Endothelial cell of hepatic sinusoid (primary cell): ENCODE data around the gene SPEF1.
"Not testable (repeated sequence)": the region's sequence is repeated elsewhere in the genome, so short reads cannot be mapped to it uniquely, and the experiment has no call there.

ENCODE experiments used
- in situ Hi-C: cut with HindIII; loops from 2 replicates; pipeline ENCODE4 v1.10.0; 2017; ENCODE audit warnings: low sequenced_read_pairs

SPEF1 gene

GRCh38 chr20:3789201-3789600 lies 8.0 kb upstream of the SPEF1 start:
- in situ Hi-C loops, result not testable (repeated sequence)

DNA sequence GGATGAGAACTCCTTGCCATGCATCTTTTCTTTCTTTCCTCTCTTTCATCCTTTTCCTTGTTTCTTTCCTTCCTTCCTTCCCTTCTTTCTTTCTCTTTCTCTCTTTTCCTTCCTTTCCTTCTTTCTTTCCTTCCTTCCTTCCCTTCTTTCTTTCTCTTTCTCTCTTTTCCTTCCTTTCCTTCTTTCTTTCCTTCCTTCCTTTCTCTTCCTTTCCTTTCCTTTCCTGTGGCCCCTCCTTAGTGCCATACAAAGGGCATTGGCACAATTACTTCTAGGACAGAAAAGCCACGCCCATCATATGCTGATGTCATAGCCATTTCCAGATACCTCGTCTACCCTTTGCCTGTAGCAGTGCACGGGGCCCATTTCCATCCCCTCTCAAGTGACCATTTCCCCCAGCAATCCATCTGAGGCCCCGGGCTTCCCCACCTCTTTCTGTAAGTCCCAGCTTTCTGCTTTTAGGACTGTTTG lies 7.5 kb upstream of the SPEF1 start:
- in situ Hi-C loops, result no loop called here

GRCh38 chr20:3787324-3788014 lies 6.2 kb upstream of the SPEF1 start:
- in situ Hi-C loops, result no loop called here

DNA sequence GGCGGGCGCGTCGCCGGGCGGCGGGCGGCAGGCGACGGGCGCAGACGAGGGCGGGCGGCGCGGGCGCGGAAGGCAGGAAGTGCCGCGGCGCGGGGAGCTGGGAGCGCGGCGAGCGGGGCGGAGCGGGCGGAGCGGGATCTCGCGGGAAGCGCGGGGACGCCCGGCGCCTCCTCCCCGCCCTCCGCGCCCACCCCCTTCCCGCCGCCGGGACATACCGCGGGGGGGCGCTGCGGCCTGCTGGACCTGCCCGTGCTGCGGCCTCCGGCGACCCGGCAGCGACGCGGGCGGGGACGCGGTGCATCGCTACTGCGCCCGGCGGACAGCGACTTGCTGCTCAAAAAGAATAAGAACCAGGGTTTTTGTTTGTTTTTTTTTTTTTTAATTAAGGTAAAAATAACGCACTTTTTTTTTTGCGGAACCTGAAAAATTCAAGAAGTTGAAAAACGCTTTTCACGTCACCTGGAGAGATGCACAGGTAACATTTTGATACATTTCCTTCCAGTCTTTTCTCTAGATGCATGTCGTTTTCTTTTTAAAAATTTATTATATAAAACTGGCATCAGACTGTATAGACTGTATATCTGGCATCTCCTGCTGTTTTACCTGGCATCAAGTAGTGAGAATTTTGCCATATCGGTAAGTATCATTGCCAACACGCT lies 5.5 kb upstream of the SPEF1 start, which contains the start of gene CENPB:
CENPB (minus strand) TSS at position 76 of the 659 bp plus-strand sequence. CDS start 257 bp downstream, outside the sequence.
- in situ Hi-C loops, result no loop called here

GRCh38 chr20:3786126-3786484 lies 4.9 kb upstream of the SPEF1 start:
- in situ Hi-C loops, result no loop called here

GRCh38 chr20:3785240-3786125 lies 4.2 kb upstream of the SPEF1 start:
- in situ Hi-C loops, result no loop called here

- in situ Hi-C loops, result loop anchor here (5.0 kb wide), 1 partner anchor 47 kb away; no protein-coding TSS in a partner anchor
These were observed 3.6 kb upstream of the SPEF1 start for GRCh38 chr20:3784863-3785239.

DNA sequence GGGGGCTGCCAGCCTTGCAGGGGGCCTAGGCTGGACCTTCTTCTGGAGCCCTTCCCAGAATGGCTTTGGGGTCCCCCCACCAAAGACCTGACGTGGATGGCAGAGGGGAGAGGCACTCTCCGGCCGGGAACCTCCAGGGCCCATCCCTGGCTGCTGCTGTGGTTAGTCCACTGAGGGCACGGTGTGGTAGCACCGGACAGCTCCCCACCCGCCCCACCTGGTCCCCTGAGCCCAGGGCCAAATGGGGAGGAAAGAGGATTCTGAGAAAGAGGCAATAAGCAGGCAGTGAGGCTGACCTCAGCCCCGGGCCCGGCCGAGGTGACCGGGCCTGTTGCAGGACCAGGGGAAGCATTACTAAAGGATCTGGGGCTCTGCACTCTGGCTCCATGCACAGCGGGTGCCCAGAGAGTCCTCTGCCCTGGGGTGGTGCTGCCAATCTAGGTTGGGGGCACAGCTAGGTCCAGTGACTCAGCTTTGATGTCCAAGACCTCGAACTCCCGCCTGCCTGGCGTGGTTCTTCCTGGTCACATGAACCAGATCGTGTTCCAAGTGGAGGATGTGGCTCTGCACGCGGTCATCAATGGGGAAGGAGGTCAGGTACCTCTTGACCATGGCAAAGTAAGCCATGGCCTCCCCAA lies 3.1 kb upstream of the SPEF1 start:
- in situ Hi-C loops, result loop anchor here (5.0 kb wide), 1 partner anchor 48 kb away; no protein-coding TSS in a partner anchor

DNA sequence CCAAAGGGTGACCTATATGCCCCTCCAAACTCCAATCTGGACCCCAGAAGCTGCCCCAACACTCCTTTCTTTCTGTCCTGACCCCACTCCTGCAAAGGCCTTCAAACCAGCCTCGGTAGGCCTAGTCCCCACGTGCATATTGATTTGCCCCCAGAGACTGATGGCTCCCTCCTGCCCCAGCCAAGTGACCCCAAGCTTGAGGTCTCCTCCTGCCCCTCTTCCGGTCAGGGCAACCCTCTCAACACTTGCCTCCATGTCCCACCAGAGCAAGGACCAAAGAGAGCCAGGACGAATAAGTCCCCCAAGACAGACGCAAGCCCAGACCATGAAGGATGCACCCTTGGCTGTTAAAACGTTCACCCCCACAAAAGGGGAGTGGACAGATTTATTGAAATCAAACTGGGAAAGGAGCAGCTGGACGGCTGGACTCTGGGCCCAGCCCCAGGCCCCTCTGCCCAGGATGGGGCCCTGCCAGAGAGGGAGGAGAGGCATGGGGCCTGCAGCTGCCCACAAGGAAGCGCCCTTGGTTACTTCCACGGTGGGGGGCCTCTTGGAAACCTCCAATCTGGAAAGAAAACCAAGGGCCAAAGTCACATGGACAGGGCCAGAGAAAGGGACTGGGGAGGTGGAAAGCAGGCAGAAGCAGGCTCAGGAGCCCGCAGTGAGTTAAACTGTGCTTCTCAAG lies 2.4 kb upstream of the SPEF1 start:
- in situ Hi-C loops, result loop anchor here (5.0 kb wide), 1 partner anchor 49 kb away; no protein-coding TSS in a partner anchor

DNA sequence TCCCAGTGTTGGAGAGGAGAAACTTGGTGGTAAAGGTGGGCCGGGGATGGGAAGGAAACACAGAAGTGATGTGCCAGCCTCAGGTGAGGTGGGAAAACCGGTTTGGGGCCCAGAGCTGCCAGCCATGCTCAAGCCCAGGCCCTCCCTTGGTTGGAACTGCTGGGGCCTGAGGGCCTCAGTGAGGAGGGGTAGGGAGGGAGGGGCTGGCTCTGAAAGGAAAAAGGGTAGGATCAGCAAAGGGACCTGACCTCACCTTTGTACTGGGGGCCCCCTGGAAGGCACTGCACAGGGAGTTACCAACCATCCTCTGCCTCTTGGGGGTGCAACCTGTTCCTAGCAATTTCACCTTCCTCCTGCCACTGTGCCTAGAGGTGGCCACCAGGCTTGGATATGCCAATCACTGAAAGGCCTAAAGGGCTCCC lies 1.8 kb upstream of the SPEF1 start:
- in situ Hi-C loops, result loop anchor here (5.0 kb wide), 1 partner anchor 49 kb away; no protein-coding TSS in a partner anchor

DNA sequence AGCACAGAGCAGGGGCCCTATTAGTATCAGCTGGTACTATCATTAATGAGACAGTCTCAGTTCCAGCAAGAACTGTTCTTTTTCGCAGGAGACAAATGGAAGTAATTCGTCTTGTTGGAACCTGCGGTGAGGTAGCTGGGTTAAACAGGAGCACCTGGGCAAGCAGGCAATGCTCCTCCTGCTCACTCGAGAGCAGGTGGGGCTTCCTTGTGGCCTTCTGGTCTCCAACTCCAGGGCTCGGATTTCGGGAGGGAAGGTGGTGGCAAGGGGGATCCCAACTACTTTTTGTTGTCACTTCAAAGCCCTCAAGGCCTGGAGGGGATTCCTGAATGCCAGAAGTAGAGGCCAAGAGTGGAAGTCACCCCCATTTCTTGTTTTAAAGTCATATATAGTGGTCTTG lies 1.3 kb upstream of the SPEF1 start:
- in situ Hi-C loops, result loop anchor here (5.0 kb wide), 1 partner anchor 50 kb away; no protein-coding TSS in a partner anchor

DNA sequence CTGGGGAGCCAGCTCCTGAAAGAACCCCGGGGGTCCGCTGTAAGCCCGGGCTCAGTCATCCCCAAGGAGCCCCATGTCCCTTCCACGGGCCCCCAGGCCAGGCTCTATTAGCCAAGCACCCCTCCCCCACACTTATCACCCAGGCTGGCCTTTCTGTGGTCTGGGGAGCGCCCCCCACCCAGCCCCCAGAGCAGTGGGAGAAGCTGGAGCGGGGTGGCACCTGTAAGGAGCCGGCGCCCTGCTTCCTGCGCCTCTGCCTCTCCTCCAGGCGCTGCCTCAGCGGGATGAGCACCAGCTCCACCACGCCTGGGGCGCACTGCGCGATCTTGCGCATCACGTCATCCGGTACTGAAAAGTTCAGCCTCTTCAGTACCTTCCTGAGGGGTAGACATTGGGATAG lies 2.3 kb downstream of the SPEF1 start:
- in situ Hi-C loops, result no loop called here

DNA sequence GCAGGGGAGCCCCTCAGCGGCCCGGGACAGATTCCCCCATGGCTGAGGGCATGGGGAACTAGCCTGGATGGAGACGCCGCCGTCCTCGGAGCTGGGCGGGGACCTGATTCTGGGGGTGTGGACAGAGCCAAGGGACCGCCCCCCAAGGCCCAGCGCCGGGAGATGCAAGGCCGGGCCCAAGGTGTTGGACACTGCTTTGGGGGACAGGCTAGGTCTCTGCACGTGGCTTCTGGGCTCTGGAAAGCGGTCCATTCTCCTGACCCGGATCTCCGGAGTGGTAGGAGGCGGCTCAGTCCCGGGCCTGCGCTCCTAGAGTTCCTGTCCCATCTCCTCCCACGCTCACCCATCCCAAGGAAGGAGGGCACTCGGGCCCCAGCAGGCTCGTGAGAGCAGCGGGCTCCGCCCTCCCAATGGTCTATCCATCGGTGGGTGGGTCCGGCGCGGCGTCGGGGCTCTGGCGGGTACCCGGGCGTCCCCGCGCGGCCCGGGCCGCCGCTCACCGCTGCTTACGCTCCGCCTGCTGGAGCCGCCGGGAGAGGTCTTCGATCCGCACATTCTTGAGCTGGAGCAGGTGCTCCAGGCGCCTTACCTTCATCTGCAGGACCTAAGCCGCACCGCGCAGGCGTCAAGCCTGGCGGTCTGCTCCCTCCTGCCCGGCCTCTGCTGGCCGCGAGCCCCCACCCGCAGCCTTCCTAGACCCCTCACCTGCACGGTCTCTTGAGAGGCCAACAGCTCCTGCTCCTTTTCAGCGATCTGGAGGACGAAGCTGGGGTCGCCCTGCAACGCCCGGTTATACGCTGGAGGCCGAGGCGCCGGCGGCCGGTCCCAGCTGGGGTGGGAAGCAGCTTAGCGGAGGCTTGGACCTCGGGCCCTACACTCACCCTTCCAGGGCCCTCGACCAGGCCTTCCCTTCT lies 3.3 kb downstream of the SPEF1 start:
- in situ Hi-C loops, result no loop called here

- in situ Hi-C loops, result no loop called here
These were observed 3.9 kb downstream of the SPEF1 start for GRCh38 chr20:3777381-3777715.

DNA sequence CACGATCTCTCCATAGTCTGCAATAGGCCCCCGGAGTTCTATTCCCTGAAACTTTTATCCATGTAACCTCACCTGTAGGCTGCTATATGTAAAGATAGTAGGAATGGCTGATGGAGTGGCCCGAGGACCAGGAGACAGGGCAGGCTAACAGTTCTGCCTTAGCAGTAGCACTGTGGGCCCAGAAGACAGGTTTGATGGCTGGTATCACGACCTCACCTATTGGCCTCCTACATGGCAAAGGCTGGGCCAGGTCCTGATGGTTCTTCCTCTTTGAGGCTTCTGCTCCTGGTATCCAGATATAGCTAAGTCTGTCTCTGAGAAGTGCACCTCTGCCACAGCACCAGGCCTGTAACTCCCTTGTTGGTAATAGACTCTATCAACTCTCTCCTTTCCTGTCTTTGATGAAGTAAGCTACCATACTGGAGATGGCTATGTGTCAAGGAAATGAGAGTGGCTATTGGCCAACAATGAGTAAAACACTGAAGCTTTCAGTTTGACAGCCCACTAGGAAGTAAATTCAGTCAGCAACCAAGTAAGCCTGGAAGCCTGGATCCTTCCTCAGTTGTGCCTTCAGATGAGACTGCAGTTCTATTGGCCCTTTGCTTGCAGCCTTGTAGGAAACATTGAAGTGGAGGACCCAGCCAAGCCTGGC lies 5.7 kb downstream of the SPEF1 start:
- in situ Hi-C loops, result no loop called here

DNA sequence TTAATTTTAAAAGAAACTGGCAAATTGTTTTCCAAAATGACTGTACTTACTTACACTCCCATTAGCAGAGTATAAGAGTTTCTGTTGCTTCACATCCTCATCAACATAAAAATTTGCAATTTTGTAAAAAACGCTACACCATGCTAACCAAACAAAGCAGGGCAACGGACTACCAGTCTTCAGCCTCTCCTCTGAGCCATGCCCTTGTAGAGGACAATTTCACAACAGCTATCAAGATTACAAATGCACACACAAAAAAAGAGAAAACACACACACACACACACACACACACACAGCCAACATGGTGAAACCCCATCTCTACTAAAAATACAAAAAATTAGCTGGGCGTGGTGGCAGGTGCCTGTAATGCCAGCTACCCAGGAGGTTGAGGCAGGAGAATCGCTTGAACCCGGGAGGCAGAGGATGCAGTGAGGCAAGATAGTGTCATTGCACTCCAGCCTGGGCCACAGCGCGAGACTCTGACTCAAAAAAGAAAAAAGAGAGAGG lies 9.6 kb downstream of the SPEF1 start:
- in situ Hi-C loops, result no loop called here

DNA sequence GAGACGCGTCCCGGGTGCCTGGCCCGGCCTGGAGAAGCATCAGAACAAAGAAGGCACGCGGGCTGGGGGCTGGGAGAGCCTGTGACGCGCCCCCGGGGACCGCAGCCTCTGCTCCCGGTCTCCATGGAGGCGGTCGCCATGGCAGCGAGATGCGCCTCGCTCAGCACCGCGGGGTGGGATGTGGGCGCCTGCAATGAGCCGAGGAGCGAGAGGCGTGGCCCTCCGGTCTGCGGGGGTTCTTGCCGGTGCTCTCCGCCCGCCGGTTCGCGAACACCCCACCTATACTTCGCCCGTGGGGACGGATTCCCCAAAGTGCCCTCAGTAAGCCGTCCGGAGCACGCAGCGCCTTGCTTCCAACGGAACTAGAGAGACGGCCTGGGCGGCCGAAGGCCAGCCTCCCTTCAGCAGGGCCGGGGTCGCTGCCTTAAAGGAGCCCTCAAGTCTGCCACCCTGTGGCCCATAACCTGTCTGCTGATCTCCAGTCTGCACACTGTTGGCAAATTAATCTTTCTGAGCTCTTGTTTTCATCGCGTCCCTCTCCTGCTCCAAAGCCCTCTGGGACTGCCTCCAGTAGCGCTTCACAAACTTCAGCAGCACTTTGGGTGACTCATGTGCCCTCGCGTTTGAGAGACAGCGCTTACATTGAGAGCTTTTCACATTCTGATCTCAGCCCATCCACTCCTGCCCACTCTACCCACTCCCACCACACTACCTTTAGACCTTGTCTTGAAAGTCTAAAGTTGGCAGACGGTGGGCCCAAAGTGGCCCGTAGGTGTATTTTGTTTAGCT lies 12.7 kb downstream of the SPEF1 start:
- in situ Hi-C loops, result no loop called here
